C4-2B (cell line): Measurements from ENCODE around the gene ADISSP.

Experiments
- ZFX ChIP-seq: fragments of 450-650 bp; IDR thresholded peaks from 2 replicates; pipeline ENCODE4 v1.6.1; 2017
- TF ChIP-seq, protein P1 (sequence below): fragments of 450-650 bp; conservative IDR thresholded peaks from 2 replicates; pipeline ENCODE4 v1.5.1; 2017; ENCODE audit warnings: mild to moderate bottlenecking

DNA sequence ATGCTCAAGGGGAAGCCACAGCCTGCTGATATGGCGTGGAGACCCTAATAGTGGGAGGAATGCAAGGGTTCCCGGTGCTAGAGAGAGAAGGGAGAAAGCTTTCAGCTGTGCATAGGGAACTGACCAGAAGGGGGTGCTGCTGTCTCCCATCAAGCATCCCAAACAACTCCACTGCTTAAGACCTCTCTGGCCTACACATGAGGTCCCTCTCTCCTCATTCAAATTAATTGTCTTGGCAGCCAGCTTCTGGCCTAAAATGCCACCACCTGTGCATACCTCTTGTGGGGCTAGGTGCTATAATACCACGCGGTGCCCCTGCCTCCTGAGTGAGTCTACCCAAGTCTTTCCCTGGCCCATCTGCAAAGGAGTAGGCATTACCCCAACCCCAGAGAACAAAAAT lies 14.5 kb downstream of the ADISSP start:
- TF ChIP-seq, protein P1, sequence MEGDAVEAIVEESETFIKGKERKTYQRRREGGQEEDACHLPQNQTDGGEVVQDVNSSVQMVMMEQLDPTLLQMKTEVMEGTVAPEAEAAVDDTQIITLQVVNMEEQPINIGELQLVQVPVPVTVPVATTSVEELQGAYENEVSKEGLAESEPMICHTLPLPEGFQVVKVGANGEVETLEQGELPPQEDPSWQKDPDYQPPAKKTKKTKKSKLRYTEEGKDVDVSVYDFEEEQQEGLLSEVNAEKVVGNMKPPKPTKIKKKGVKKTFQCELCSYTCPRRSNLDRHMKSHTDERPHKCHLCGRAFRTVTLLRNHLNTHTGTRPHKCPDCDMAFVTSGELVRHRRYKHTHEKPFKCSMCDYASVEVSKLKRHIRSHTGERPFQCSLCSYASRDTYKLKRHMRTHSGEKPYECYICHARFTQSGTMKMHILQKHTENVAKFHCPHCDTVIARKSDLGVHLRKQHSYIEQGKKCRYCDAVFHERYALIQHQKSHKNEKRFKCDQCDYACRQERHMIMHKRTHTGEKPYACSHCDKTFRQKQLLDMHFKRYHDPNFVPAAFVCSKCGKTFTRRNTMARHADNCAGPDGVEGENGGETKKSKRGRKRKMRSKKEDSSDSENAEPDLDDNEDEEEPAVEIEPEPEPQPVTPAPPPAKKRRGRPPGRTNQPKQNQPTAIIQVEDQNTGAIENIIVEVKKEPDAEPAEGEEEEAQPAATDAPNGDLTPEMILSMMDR = peak; percentile 77
- TF ChIP-seq ZFX = no peak
